PC-3 (cell line): Measurements from ENCODE around the gene RERE.

ENCODE experiments used
- CTCF ChIP-seq: fragments of 300-600 bp; sonication (generic); conservative IDR thresholded peaks from 2 replicates; pipeline ENCODE4 v1.5.1; 2017; ENCODE audit warnings: antibody characterized with exemption, low read depth, mild to moderate bottlenecking, low read length
- EZH2 ChIP-seq: fragments of 300-600 bp; sonication (generic); IDR thresholded peaks from one replicate; pipeline ENCODE4 v1.6.1; 2017; ENCODE audit warnings: antibody characterized with exemption, mild to moderate bottlenecking, low read length; ENCODE audit not compliant: unreplicated experiment

- TF ChIP-seq EZH2 (no peak), CTCF (no peak)
Measured at GRCh38 chr1:8752921-8753713, 64.3 kb downstream of the RERE start.
